Mucosa of stomach (tissue), 1 donor: Measurements from ENCODE around the gene SECISBP2.

ENCODE experiments used
- H3K27me3 ChIP-seq: one replicate; pipeline ENCODE4 v1.7.0; 2013; ENCODE audit warnings: mild to moderate bottlenecking, low read length; ENCODE audit not compliant: control insufficient read depth, insufficient read depth
- H3K36me3 ChIP-seq: one replicate; pipeline ENCODE4 v1.7.0; 2013; ENCODE audit warnings: low read length; ENCODE audit not compliant: control insufficient read depth, insufficient read depth
- H3K4me1 ChIP-seq: one replicate; pipeline ENCODE4 v1.7.0; 2013; ENCODE audit warnings: mild to moderate bottlenecking, low read length; ENCODE audit not compliant: control insufficient read depth, insufficient read depth
- H3K4me3 ChIP-seq: one replicate; pipeline ENCODE4 v1.7.0; 2013; ENCODE audit warnings: low read length
- H3K9ac ChIP-seq: one replicate; pipeline ENCODE4 v1.7.0; 2013; ENCODE audit warnings: mild to moderate bottlenecking, low read length, moderate library complexity
- H3K9me3 ChIP-seq: one replicate; pipeline ENCODE4 v1.7.0; 2013; ENCODE audit warnings: mild to moderate bottlenecking, low read length, moderate library complexity; ENCODE audit not compliant: control insufficient read depth
- donor health status: Pancreatic carcinoma.

Gene SECISBP2

DNA sequence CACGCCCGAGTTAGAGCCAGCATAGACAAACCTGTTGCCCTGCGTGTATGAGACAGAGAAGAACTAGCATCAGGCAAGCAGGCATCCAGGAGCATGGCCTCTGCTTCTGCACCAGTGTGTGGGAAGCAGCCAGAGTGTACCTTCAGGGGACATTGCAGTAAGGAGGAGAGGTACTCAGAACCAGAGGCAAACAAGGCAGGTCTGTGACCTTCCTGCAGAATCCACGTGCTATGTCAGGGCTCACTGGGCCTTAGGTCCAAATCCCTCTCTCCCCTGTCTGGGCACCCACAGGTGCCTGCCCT, 63.0 kb downstream of the SECISBP2 start:
- Histone ChIP-seq H3K36me3 (no peaks in the 10 kb centered on the region), H3K27me3 (no peaks in the 10 kb centered on the region), H3K4me3 (no peak overlapping the region), H3K4me1 (no peaks in the 10 kb centered on the region), H3K9ac (no peak overlapping the region), H3K9me3 (no peaks in the 10 kb centered on the region)

- Histone ChIP-seq H3K4me3 (no peak overlapping the region), H3K27me3 (no peaks in the 10 kb centered on the region), H3K9ac (no peak overlapping the region), H3K9me3 (no peaks in the 10 kb centered on the region), H3K4me1 (no peaks in the 10 kb centered on the region), H3K36me3 (peaks cover 6% of the 10 kb centered on the region)
These were observed 64.0 kb downstream of the SECISBP2 start for GRCh38 chr9:89382026-89382986.

DNA sequence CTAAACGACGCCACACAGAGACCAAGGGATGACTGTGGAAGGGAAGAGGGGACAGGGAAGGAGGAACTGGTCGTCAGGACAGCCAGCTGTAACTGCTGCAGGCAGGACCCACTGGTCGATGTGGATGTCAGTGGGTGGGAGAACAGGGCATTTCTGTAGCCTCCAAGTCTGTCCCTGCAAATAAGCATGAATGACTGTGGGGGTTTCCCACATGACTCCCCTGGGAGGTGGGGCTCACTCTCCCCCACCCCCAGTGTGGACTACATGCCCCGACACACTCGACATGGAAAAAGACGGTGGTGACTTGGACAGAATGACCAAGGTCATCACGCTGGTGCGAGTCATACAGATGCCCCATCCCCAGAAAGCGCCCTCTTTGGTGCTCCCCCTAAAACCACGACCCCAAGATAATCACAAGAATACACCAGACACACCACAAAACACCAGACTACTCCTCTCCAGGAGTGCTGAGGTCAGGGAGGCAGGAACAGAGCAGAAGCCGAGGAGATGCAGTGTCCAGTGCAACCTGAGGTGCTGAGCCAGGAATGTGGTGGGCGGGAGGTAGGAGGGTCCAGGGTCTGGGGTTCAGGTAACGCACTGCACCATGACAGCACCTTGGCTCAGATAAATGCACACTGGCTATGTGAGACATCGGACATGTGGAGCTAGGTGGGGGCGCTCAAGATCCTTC, 64.9 kb downstream of the SECISBP2 start:
- Histone ChIP-seq H3K4me3 (no peak overlapping the region), H3K4me1 (no peaks in the 10 kb centered on the region), H3K27me3 (no peaks in the 10 kb centered on the region), H3K9me3 (no peaks in the 10 kb centered on the region), H3K9ac (no peak overlapping the region), H3K36me3 (peaks cover 6% of the 10 kb centered on the region)

- no peaks in the 10 kb centered on the region for H3K4me1 ChIP-seq
- H3K9me3 ChIP-seq, result no peaks in the 10 kb centered on the region
- no peaks in the 10 kb centered on the region for H3K27me3 ChIP-seq
- H3K4me3 ChIP-seq, result no peak overlapping the region
- H3K9ac ChIP-seq, result no peak overlapping the region
- H3K36me3 ChIP-seq, result peaks cover 6% of the 10 kb centered on the region
These were observed 65.5 kb downstream of the SECISBP2 start for GRCh38 chr9:89383721-89384300.

GRCh38 chr9:89384783-89385182, 66.5 kb downstream of the SECISBP2 start:
- Histone ChIP-seq H3K36me3 (peaks cover 6% of the 10 kb centered on the region), H3K4me1 (no peaks in the 10 kb centered on the region), H3K9ac (no peak overlapping the region)

GRCh38 chr9:89386206-89386605, 67.9 kb downstream of the SECISBP2 start:
- H3K4me1 ChIP-seq, result no peaks in the 10 kb centered on the region
- peaks cover 10% of the 10 kb centered on the region for H3K36me3 ChIP-seq
- no peaks in the 10 kb centered on the region for H3K27me3 ChIP-seq
- H3K9ac ChIP-seq, result no peak overlapping the region
- H3K4me3 ChIP-seq, result no peak overlapping the region
- no peaks in the 10 kb centered on the region for H3K9me3 ChIP-seq

More at GRCh38 chr9:89384783-89385182, 66.5 kb downstream of the SECISBP2 start:
- H3K9me3 ChIP-seq, result no peaks in the 10 kb centered on the region
- H3K27me3 ChIP-seq, result no peaks in the 10 kb centered on the region
- H3K4me3 ChIP-seq, result no peak overlapping the region

GRCh38 chr9:89386797-89387196, 68.5 kb downstream of the SECISBP2 start:
- H3K9ac ChIP-seq, result no peak overlapping the region
- H3K4me1 ChIP-seq, result no peaks in the 10 kb centered on the region
- no peaks in the 10 kb centered on the region for H3K27me3 ChIP-seq
- no peak overlapping the region for H3K4me3 ChIP-seq
- H3K9me3 ChIP-seq, result no peaks in the 10 kb centered on the region
- peaks cover 10% of the 10 kb centered on the region for H3K36me3 ChIP-seq

GRCh38 chr9:89387197-89387849, 69.0 kb downstream of the SECISBP2 start:
- peaks cover 10% of the 10 kb centered on the region for H3K36me3 ChIP-seq
- H3K4me1 ChIP-seq, result no peaks in the 10 kb centered on the region
- no peaks in the 10 kb centered on the region for H3K27me3 ChIP-seq
- H3K9me3 ChIP-seq, result no peaks in the 10 kb centered on the region
- H3K4me3 ChIP-seq, result no peak overlapping the region
- no peak overlapping the region for H3K9ac ChIP-seq

GRCh38 chr9:89388084-89388867, 70.0 kb downstream of the SECISBP2 start:
- no peaks in the 10 kb centered on the region for H3K9me3 ChIP-seq
- H3K4me3 ChIP-seq, result no peak overlapping the region
- peaks cover 14% of the 10 kb centered on the region for H3K36me3 ChIP-seq
- H3K27me3 ChIP-seq, result no peaks in the 10 kb centered on the region
- no peak overlapping the region for H3K9ac ChIP-seq
- no peaks in the 10 kb centered on the region for H3K4me1 ChIP-seq

GRCh38 chr9:89388868-89389177, 70.5 kb downstream of the SECISBP2 start:
- H3K36me3 ChIP-seq, result peaks cover 15% of the 10 kb centered on the region
- H3K4me3 ChIP-seq, result no peak overlapping the region
- H3K9ac ChIP-seq, result no peak overlapping the region

GRCh38 chr9:89390068-89390555, 71.8 kb downstream of the SECISBP2 start:
- peaks cover 15% of the 10 kb centered on the region for H3K36me3 ChIP-seq
- no peak overlapping the region for H3K9ac ChIP-seq
- H3K4me1 ChIP-seq, result no peaks in the 10 kb centered on the region
- H3K27me3 ChIP-seq, result no peaks in the 10 kb centered on the region
- no peaks in the 10 kb centered on the region for H3K9me3 ChIP-seq
- H3K4me3 ChIP-seq, result no peak overlapping the region

More at GRCh38 chr9:89388868-89389177, 70.5 kb downstream of the SECISBP2 start:
- no peaks in the 10 kb centered on the region for H3K4me1 ChIP-seq
- no peaks in the 10 kb centered on the region for H3K9me3 ChIP-seq
- H3K27me3 ChIP-seq, result no peaks in the 10 kb centered on the region
